Measurements from ENCODE around the gene CXCL1.

CXCL1 gene

GRCh38 chr4:73883306-73883705 is 14.1 kb downstream of the CXCL1 start:
- H3K9me3 ChIP-seq = no peaks in the 10 kb centered on the region
- no peaks in the 10 kb centered on the region for H3K27me3 ChIP-seq
- H3K36me3 ChIP-seq = no peaks in the 10 kb centered on the region
- TF ChIP-seq CTCF (IDR thresholded peaks at IDR 0.05) = no peak
- no peak overlapping the region for H3K27ac ChIP-seq
- no peak for DNase-seq
- no peaks in the 10 kb centered on the region for H3K4me1 ChIP-seq
- H3K4me3 ChIP-seq = no peak overlapping the region
- intact Hi-C loops (cut with DNase I; ENCODE audit: low total_unique reads) = no loop called here

GRCh38 chr4:73885574-73886267 is 16.5 kb downstream of the CXCL1 start:
- no peaks in the 10 kb centered on the region for H3K36me3 ChIP-seq
- H3K4me3 ChIP-seq = no peak overlapping the region
- H3K27ac ChIP-seq = no peak overlapping the region
- H3K4me1 ChIP-seq = no peaks in the 10 kb centered on the region
- intact Hi-C loops (cut with DNase I; ENCODE audit: low total_unique reads) = no loop called here
- TF ChIP-seq CTCF (IDR thresholded peaks at IDR 0.05) = no peak
- no peaks in the 10 kb centered on the region for H3K27me3 ChIP-seq
- DNase-seq = no peak
- no peaks in the 10 kb centered on the region for H3K9me3 ChIP-seq

GRCh38 chr4:73891326-73891725 is 22.1 kb downstream of the CXCL1 start:
- TF ChIP-seq CTCF (IDR thresholded peaks at IDR 0.05) = no peak
- intact Hi-C loops (cut with DNase I; ENCODE audit: low total_unique reads) = no loop called here
- peaks cover 0 to 3% of the 10 kb centered on the region in 2 donors for H3K27me3 ChIP-seq
- DNase-seq = no peak
- H3K27ac ChIP-seq = no peak overlapping the region
- no peak overlapping the region for H3K4me3 ChIP-seq
- H3K9me3 ChIP-seq = no peaks in the 10 kb centered on the region
- H3K36me3 ChIP-seq = no peaks in the 10 kb centered on the region
- H3K4me1 ChIP-seq = no peaks in the 10 kb centered on the region

GRCh38 chr4:73891739-73892405 is 22.7 kb downstream of the CXCL1 start:
- TF ChIP-seq CTCF (IDR thresholded peaks at IDR 0.05) = no peak
- DNase-seq = no peak
- Histone ChIP-seq H3K4me1 (no peaks in the 10 kb centered on the region), H3K4me3 (no peak overlapping the region), H3K36me3 (no peaks in the 10 kb centered on the region), H3K9me3 (no peaks in the 10 kb centered on the region), H3K27me3 (peaks cover 0 to 3% of the 10 kb centered on the region in 2 donors), H3K27ac (no peak overlapping the region)
- intact Hi-C loops (cut with DNase I; ENCODE audit: low total_unique reads) = no loop called here

GRCh38 chr4:73892966-73893365 is 23.8 kb downstream of the CXCL1 start:
- no peaks in the 10 kb centered on the region for H3K4me1 ChIP-seq
- H3K27ac ChIP-seq = no peak overlapping the region
- intact Hi-C loops (cut with DNase I; ENCODE audit: low total_unique reads) = no loop called here
- H3K9me3 ChIP-seq = no peaks in the 10 kb centered on the region
- no peaks in the 10 kb centered on the region for H3K36me3 ChIP-seq
- no peak for TF ChIP-seq CTCF (IDR thresholded peaks at IDR 0.05)
- H3K27me3 ChIP-seq = peaks cover 0 to 3% of the 10 kb centered on the region in 2 donors
- DNase-seq = no peak
- no peak overlapping the region for H3K4me3 ChIP-seq

Measured in tibial artery (tissue), 4 donors.